ENCODE data around the gene CTNND2.

CTNND2 gene

GRCh38 chr5:11780641-11781345 is 123.5 kb downstream of the CTNND2 start:
- no peak for DNase-seq

- DNase-seq = no peak
Observed at GRCh38 chr5:11777096-11777495, 127.2 kb downstream of the CTNND2 start.

- DNase-seq = no peak
Observed at GRCh38 chr5:11770310-11770709, 133.9 kb downstream of the CTNND2 start.

- no peak for DNase-seq
Observed at GRCh38 chr5:11760934-11761603, 143.2 kb downstream of the CTNND2 start.

- DNase-seq = no peak
Observed at GRCh38 chr5:11758321-11758720, 145.9 kb downstream of the CTNND2 start.

GRCh38 chr5:11757661-11758060 is 146.6 kb downstream of the CTNND2 start:
- DNase-seq = no peak

- DNase-seq = no peak
Observed at GRCh38 chr5:11737010-11737409, 167.2 kb downstream of the CTNND2 start.

- DNase-seq = no peak
Observed at GRCh38 chr5:11734369-11734768, 169.9 kb downstream of the CTNND2 start.

- DNase-seq = no peak
Observed at GRCh38 chr5:11733840-11734192, 170.4 kb downstream of the CTNND2 start.

- no peak for DNase-seq
Observed at GRCh38 chr5:11733185-11733839, 170.9 kb downstream of the CTNND2 start.

- DNase-seq = no peak
Observed at GRCh38 chr5:11724940-11725339, 179.3 kb downstream of the CTNND2 start.

- peak in 11 of 14 donors; percentile 2 to 67 (median 28) for DNase-seq
Observed at GRCh38 chr5:11719888-11720481, 184.3 kb downstream of the CTNND2 start.

- DNase-seq = no peak
Observed at GRCh38 chr5:11715461-11716196, 188.6 kb downstream of the CTNND2 start.

GRCh38 chr5:11711932-11712331 is 192.3 kb downstream of the CTNND2 start:
- no peak for DNase-seq

- DNase-seq = no peak
Observed at GRCh38 chr5:11709021-11709420, 195.2 kb downstream of the CTNND2 start.

GRCh38 chr5:11704916-11705315 is 199.3 kb downstream of the CTNND2 start:
- DNase-seq = no peak

- DNase-seq = no peak
Observed at GRCh38 chr5:11700391-11700790, 203.9 kb downstream of the CTNND2 start.

GRCh38 chr5:11692636-11693035 is 211.6 kb downstream of the CTNND2 start:
- DNase-seq = no peak

- DNase-seq = no peak
Observed at GRCh38 chr5:11687498-11687897, 216.7 kb downstream of the CTNND2 start.

- no peak for DNase-seq
Observed at GRCh38 chr5:11684607-11685006, 219.6 kb downstream of the CTNND2 start.

GRCh38 chr5:11683666-11684065 is 220.6 kb downstream of the CTNND2 start:
- DNase-seq = peak in 1 of 14 donors; percentile 11

GRCh38 chr5:11681796-11682195 is 222.4 kb downstream of the CTNND2 start:
- DNase-seq = no peak

- no peak for DNase-seq
Observed at GRCh38 chr5:11679676-11680075, 224.6 kb downstream of the CTNND2 start.
